Karpas-422 (cell line): ENCODE results near the gene TGFB2. TPM values are rescaled to one million over a fixed set of nuclear protein-coding genes. Genes with fewer than 3 reads are reported as not detected.

Source experiments
- DNase-seq: peaks from one replicate; pipeline ENCODE4 v3.0.0-alpha.2; 2015
- H2AFZ ChIP-seq: fragments of 200-600 bp; sonication (generic); 2 replicates; pipeline ENCODE4 v1.6.1; 2014; ENCODE audit warnings: antibody characterized with exemption, low read length, mixed read lengths
- H3K27ac ChIP-seq: fragments of 200-600 bp; sonication (generic); 2 replicates; pipeline ENCODE4 v1.5.1; 2014; ENCODE audit warnings: mild to moderate bottlenecking, low read length, moderate library complexity
- H3K27me3 ChIP-seq: fragments of 200-600 bp; sonication (generic); 2 replicates; pipeline ENCODE4 v1.6.1; 2014; ENCODE audit warnings: low read length, mixed read lengths
- H3K36me3 ChIP-seq: fragments of 200-600 bp; sonication (generic); 2 replicates; pipeline ENCODE4 v1.6.1; 2014; ENCODE audit warnings: low read length, mixed read lengths; ENCODE audit not compliant: insufficient read depth
- H3K4me1 ChIP-seq: fragments of 200-600 bp; sonication (generic); 2 replicates; pipeline ENCODE4 v1.6.1; 2014; ENCODE audit warnings: mild to moderate bottlenecking, low read length, mixed read lengths
- H3K4me2 ChIP-seq: fragments of 200-600 bp; sonication (generic); 2 replicates; pipeline ENCODE4 v1.6.1; 2014; ENCODE audit warnings: low read length, low read depth, mild to moderate bottlenecking; ENCODE audit not compliant: poor library complexity, severe bottlenecking
- H3K4me3 ChIP-seq: fragments of 200-600 bp; sonication (generic); 2 replicates; pipeline ENCODE4 v1.5.1; 2014; ENCODE audit warnings: mild to moderate bottlenecking, antibody characterized with exemption, low read length, mixed read lengths
- H3K79me2 ChIP-seq: fragments of 200-600 bp; sonication (generic); 2 replicates; pipeline ENCODE4 v1.6.1; 2014; ENCODE audit warnings: mild to moderate bottlenecking, low read length, mixed read lengths
- H3K9ac ChIP-seq: fragments of 200-600 bp; sonication (generic); 2 replicates; pipeline ENCODE4 v1.6.0; 2014; ENCODE audit warnings: low read length
- H3K9me2 ChIP-seq: fragments of 200-600 bp; sonication (generic), shearing (Covaris generic); replicated peaks from 2 replicates; pipeline ENCODE4 v1.6.0; 2014; ENCODE audit warnings: mild to moderate bottlenecking, low read length, moderate library complexity; ENCODE audit not compliant: insufficient read depth
- H3K9me3 ChIP-seq: fragments of 300-700, 200-600 bp; sonication (generic); 2 replicates; pipeline ENCODE4 v1.6.1; 2014; ENCODE audit warnings: low read length, mixed read lengths
- H4K20me1 ChIP-seq: fragments of 200-600 bp; sonication (generic); 2 replicates; pipeline ENCODE4 v1.6.1; 2014; ENCODE audit warnings: mild to moderate bottlenecking, antibody characterized with exemption, low read length, low read depth; ENCODE audit not compliant: insufficient read depth
- total RNA-seq: library from RNA; depleted of rRNA; stranded (reverse); fragments of >200 nt; shearing (Covaris generic); gene quantifications from 2 replicates; pipeline ENCODE4 v1.2.3, GENCODE V29; 2014; ENCODE audit warnings: low replicate concordance

The TGFB2 gene
- total RNA-seq, 1 experiment from 2014 or later, result not detected

DNA sequence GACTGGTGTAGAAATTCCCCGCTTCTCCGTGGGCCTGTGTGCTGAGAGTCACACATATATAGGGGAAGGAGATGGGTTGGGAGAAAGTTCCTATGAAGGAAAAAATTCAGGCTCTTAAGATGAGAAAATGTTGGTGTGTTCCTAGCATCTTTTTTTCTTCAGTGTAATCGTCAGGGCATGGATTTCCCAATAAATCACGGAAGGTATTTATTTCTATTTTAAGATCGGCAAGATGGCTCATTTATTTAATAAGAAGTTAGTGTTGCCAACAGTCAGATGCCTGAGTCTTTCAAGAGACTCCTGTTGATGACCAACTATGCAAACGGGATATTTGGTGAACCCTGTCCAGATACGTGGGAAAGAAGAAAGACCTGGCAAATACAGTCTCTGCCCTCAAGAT, 58.2 kb downstream of the TGFB2 start:
- Histone ChIP-seq H3K9me2 (no peaks in the 10 kb centered on the region), H4K20me1 (no peaks in the 10 kb centered on the region), H3K27ac (no peak overlapping the region), H3K36me3 (no peaks in the 10 kb centered on the region), H3K9ac (no peak overlapping the region), H3K4me1 (no peaks in the 10 kb centered on the region), H3K9me3 (no peaks in the 10 kb centered on the region), H3K27me3 (no peaks in the 10 kb centered on the region), H3K79me2 (no peaks in the 10 kb centered on the region), H2AFZ (no peak overlapping the region), H3K4me3 (no peak overlapping the region), H3K4me2 (no peak overlapping the region)
- DNase-seq, result no peak

- Histone ChIP-seq H3K79me2 (no peaks in the 10 kb centered on the region), H3K4me3 (no peak overlapping the region), H2AFZ (no peak overlapping the region), H4K20me1 (no peaks in the 10 kb centered on the region), H3K9ac (no peak overlapping the region), H3K9me2 (no peaks in the 10 kb centered on the region), H3K9me3 (no peaks in the 10 kb centered on the region), H3K4me1 (no peaks in the 10 kb centered on the region), H3K4me2 (no peak overlapping the region), H3K27me3 (no peaks in the 10 kb centered on the region), H3K36me3 (no peaks in the 10 kb centered on the region), H3K27ac (no peak overlapping the region)
- DNase-seq, result no peak
Observed at GRCh38 chr1:218407630-218408029, 62.5 kb downstream of the TGFB2 start.

GRCh38 chr1:218408135-218408534, 63.0 kb downstream of the TGFB2 start:
- no peak overlapping the region for H3K4me2 ChIP-seq
- H3K4me3 ChIP-seq, result no peak overlapping the region
- no peaks in the 10 kb centered on the region for H4K20me1 ChIP-seq
- no peak overlapping the region for H2AFZ ChIP-seq
- no peak for DNase-seq
- H3K79me2 ChIP-seq, result no peaks in the 10 kb centered on the region
- H3K27ac ChIP-seq, result no peak overlapping the region
- no peaks in the 10 kb centered on the region for H3K9me2 ChIP-seq
- no peaks in the 10 kb centered on the region for H3K27me3 ChIP-seq
- H3K4me1 ChIP-seq, result no peaks in the 10 kb centered on the region
- no peak overlapping the region for H3K9ac ChIP-seq
- no peaks in the 10 kb centered on the region for H3K9me3 ChIP-seq
- H3K36me3 ChIP-seq, result no peaks in the 10 kb centered on the region

DNA sequence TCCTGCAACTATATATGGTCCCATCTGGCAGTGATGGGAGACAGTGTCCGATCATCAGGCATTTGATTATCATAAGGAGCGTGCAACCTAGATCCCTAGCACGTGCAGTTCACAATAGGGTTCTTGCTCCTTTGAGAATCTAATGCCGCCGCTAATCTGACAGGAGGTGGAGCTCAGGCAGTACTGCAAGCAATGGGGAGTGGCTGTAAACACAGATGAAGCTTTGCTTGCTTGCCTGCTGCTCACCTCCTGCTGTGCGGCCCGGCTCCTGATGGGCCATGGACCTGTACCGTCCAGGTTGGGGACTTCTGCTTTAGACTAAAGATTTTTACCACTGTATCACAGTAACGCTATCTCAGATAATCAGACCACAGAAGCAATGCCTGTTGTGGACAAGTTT, 63.8 kb downstream of the TGFB2 start:
- Histone ChIP-seq H3K27me3 (no peaks in the 10 kb centered on the region), H3K4me1 (no peaks in the 10 kb centered on the region)

DNA sequence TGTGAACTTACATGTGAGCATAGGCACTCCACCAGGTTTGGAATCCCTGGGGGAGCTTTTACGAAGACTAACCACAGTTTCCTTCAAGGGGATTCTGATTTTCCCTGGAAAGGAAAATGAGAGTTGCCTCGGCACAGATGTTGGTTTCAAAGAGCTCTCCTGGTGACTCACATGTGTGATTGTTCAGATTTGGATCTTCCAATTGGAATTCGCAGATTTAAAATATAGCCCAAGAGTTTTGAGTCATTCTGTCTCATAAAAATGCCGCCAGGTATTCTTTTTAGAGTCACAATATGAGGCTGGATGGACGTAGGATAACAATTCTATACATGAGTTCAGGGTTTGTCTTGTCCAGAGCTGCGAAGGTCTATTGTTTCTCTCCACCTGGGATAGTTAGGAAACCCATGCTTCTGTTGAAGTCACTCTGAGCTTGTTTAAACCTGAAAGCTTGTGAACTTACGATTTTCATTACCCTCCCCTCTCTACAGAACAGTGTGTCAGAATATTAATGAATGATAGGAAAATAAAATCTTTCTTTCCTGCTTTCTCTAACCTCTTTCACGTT, 64.9 kb downstream of the TGFB2 start:
- no peaks in the 10 kb centered on the region for H3K36me3 ChIP-seq
- H3K4me1 ChIP-seq, result no peaks in the 10 kb centered on the region
- no peak overlapping the region for H2AFZ ChIP-seq
- no peak overlapping the region for H3K27ac ChIP-seq
- H4K20me1 ChIP-seq, result no peaks in the 10 kb centered on the region
- H3K79me2 ChIP-seq, result no peaks in the 10 kb centered on the region
- H3K9me3 ChIP-seq, result no peaks in the 10 kb centered on the region
- no peak overlapping the region for H3K4me2 ChIP-seq
- DNase-seq, result no peak
- H3K4me3 ChIP-seq, result no peak overlapping the region
- H3K27me3 ChIP-seq, result no peaks in the 10 kb centered on the region
- H3K9me2 ChIP-seq, result no peaks in the 10 kb centered on the region
- no peak overlapping the region for H3K9ac ChIP-seq

More for the DNA sequence above, 63.8 kb downstream of the TGFB2 start:
- Histone ChIP-seq H3K79me2 (no peaks in the 10 kb centered on the region), H2AFZ (no peak overlapping the region), H3K4me2 (no peak overlapping the region), H3K4me3 (no peak overlapping the region), H3K36me3 (no peaks in the 10 kb centered on the region), H3K9me3 (no peaks in the 10 kb centered on the region), H3K9me2 (no peaks in the 10 kb centered on the region), H4K20me1 (no peaks in the 10 kb centered on the region), H3K9ac (no peak overlapping the region), H3K27ac (no peak overlapping the region)
- no peak for DNase-seq

DNA sequence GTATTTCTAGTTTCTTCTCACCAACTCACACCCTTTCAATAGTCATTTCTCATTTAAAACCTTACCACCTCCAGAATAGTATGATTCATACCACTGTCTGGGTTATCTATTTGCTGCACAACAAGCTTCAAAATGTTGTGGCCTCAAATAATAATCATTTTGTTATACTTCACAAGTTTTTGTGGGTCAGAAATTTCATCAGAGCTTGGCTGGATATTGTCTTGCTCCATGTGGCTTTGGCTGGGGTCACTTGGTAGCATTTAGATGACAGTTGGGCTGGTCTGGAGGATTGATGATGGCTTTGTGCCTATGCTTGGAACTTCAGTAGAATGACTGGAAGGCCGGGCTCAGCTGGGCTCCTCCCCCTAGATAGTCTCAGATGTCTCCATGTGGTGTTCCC, 66.0 kb downstream of the TGFB2 start:
- no peaks in the 10 kb centered on the region for H3K9me2 ChIP-seq
- H3K4me3 ChIP-seq, result no peak overlapping the region
- H3K9ac ChIP-seq, result no peak overlapping the region
- H4K20me1 ChIP-seq, result no peaks in the 10 kb centered on the region
- H2AFZ ChIP-seq, result no peak overlapping the region
- no peaks in the 10 kb centered on the region for H3K36me3 ChIP-seq
- H3K79me2 ChIP-seq, result no peaks in the 10 kb centered on the region
- H3K27ac ChIP-seq, result no peak overlapping the region
- no peak overlapping the region for H3K4me2 ChIP-seq
- no peaks in the 10 kb centered on the region for H3K4me1 ChIP-seq
- H3K9me3 ChIP-seq, result no peaks in the 10 kb centered on the region
- DNase-seq, result no peak
- no peaks in the 10 kb centered on the region for H3K27me3 ChIP-seq

- Histone ChIP-seq H2AFZ (no peak overlapping the region), H3K27ac (no peak overlapping the region), H3K79me2 (no peaks in the 10 kb centered on the region), H3K4me3 (no peak overlapping the region), H3K36me3 (no peaks in the 10 kb centered on the region), H3K27me3 (no peaks in the 10 kb centered on the region), H3K9me3 (no peaks in the 10 kb centered on the region), H3K9me2 (no peaks in the 10 kb centered on the region), H3K4me2 (no peak overlapping the region), H3K4me1 (no peaks in the 10 kb centered on the region), H3K9ac (no peak overlapping the region), H4K20me1 (no peaks in the 10 kb centered on the region)
- DNase-seq, result no peak
Observed at GRCh38 chr1:218412171-218412570, 67.0 kb downstream of the TGFB2 start.

DNA sequence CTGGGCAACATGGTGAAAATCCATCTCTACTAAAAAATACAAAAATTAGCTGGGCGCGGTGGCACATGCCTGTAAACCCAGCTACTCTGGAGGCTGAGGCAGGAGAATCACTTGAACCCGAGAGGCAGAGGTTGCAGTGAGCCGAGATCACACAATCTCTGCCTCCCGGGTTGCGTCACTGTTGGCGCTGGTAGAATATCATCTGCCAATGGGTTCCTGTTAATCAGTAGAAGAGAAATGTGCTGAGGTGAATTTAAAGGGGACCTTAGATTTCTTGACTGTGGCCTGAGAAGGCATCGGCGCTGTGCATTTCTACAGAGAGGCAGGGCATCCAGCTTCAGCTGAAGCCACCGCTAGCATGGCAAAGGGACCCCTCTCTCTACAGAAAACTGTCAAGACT, 68.0 kb downstream of the TGFB2 start:
- H3K79me2 ChIP-seq, result no peaks in the 10 kb centered on the region
- no peak overlapping the region for H3K4me2 ChIP-seq
- no peak overlapping the region for H3K27ac ChIP-seq
- DNase-seq, result no peak
- H3K36me3 ChIP-seq, result no peaks in the 10 kb centered on the region
- no peaks in the 10 kb centered on the region for H3K4me1 ChIP-seq
- H3K4me3 ChIP-seq, result no peak overlapping the region
- no peak overlapping the region for H3K9ac ChIP-seq
- H3K9me3 ChIP-seq, result no peaks in the 10 kb centered on the region
- no peaks in the 10 kb centered on the region for H3K27me3 ChIP-seq
- no peaks in the 10 kb centered on the region for H3K9me2 ChIP-seq
- no peaks in the 10 kb centered on the region for H4K20me1 ChIP-seq
- H2AFZ ChIP-seq, result no peak overlapping the region
